HT-29 (cell line): ENCODE measurements around the gene GLRX3. TPM values are rescaled to one million over a fixed set of nuclear protein-coding genes. Genes with fewer than 3 reads are reported as not detected.

Source experiments
- DNase-seq: peaks from one replicate; pipeline ENCODE4 v3.0.0-alpha.2; 2015; ENCODE audit warnings: low spot score
- total RNA-seq: library from RNA; depleted of rRNA; stranded (reverse); fragments of >200 nt; shearing (Covaris generic); gene quantifications from 2 replicates; pipeline ENCODE4 v1.2.3, GENCODE V29; 2014; rRNA removed

Gene GLRX3
- total RNA-seq, 1 experiment from 2014 or later = 62.5 TPM

GRCh38 chr10:130208807-130209206, 72.6 kb downstream of the GLRX3 start:
- no peak for DNase-seq

GRCh38 chr10:130212746-130213145, 76.6 kb downstream of the GLRX3 start:
- DNase-seq = no peak

- no peak for DNase-seq
These were observed 77.3 kb downstream of the GLRX3 start for GRCh38 chr10:130213286-130214080.

GRCh38 chr10:130214431-130214830, 78.2 kb downstream of the GLRX3 start:
- no peak for DNase-seq

- DNase-seq = no peak
These were observed 79.2 kb downstream of the GLRX3 start for GRCh38 chr10:130215151-130215930.

GRCh38 chr10:130215931-130216231, 79.7 kb downstream of the GLRX3 start:
- DNase-seq = no peak

- DNase-seq = no peak
These were observed 82.0 kb downstream of the GLRX3 start for GRCh38 chr10:130218181-130218641.

GRCh38 chr10:130218936-130219335, 82.7 kb downstream of the GLRX3 start:
- no peak for DNase-seq

- no peak for DNase-seq
These were observed 84.3 kb downstream of the GLRX3 start for GRCh38 chr10:130220251-130221185.

- DNase-seq = no peak
These were observed 85.5 kb downstream of the GLRX3 start for GRCh38 chr10:130221456-130222375.

- DNase-seq = no peak
These were observed 86.2 kb downstream of the GLRX3 start for GRCh38 chr10:130222381-130222780.

- DNase-seq = no peak
These were observed 88.0 kb downstream of the GLRX3 start for GRCh38 chr10:130224228-130224627.

- DNase-seq = no peak
These were observed 89.8 kb downstream of the GLRX3 start for GRCh38 chr10:130226012-130226411.

- DNase-seq = no peak
These were observed 91.7 kb downstream of the GLRX3 start for GRCh38 chr10:130227883-130228282.

Other genes with a start within 250 kb of the GLRX3 start
- not detected in 2 replicates for gene EBF3, start 172.1 kb upstream of the GLRX3 start, total RNA-seq
- 0.91 TPM in 1 of 2 replicates, not detected in the other for gene C10orf143, start 25.6 kb upstream of the GLRX3 start, total RNA-seq